ENCODE measurements around the gene GRM7. TPM values are rescaled to one million over a fixed set of nuclear protein-coding genes. Genes with fewer than 3 reads are reported as not detected.

Gene GRM7
- total and polyA plus RNA-seq, 2 experiments from 2014 or later = 0.62 to 1.7 TPM

DNA sequence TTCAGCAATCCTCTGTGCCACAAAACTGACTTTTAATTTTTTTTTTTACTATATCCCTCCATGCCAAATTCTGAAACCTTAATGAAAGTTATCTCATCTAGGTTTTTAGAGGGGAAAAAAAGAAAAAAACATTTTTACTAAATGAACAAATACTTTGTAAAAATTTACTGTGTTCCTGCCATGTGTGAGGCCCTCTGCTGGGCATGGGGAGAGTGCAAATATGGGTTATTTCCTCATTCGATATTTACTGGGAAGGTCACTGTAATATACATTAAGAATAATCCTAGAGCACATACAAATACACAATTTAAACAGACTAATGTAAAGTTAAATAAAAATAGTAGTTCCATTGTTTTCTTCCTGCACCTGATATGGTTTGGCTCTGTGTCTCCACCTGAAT is 215.0 kb downstream of the GRM7 start:
- Histone ChIP-seq H3K4me1 (ENCODE audit: low read depth) (no peaks in the 10 kb centered on the region), H3K9me3 (ENCODE audit: low read depth) (no peaks in the 10 kb centered on the region), H3K36me3 (no peaks in the 10 kb centered on the region), H3K27ac (no peak overlapping the region), H3K27me3 (no peaks in the 10 kb centered on the region), H3K4me3 (no peak overlapping the region)
- TF ChIP-seq CTCF (IDR thresholded peaks at IDR 0.05; ENCODE audit: low read depth, low read length) = no peak
- no peak for DNase-seq (ENCODE audit: low read depth in 1 of 2, low spot score in 1 of 2)

- Histone ChIP-seq H3K27ac (no peak overlapping the region), H3K4me1 (ENCODE audit: low read depth) (no peaks in the 10 kb centered on the region), H3K36me3 (no peaks in the 10 kb centered on the region), H3K4me3 (no peak overlapping the region), H3K9me3 (ENCODE audit: low read depth) (no peaks in the 10 kb centered on the region), H3K27me3 (no peaks in the 10 kb centered on the region)
- TF ChIP-seq CTCF (IDR thresholded peaks at IDR 0.05; ENCODE audit: low read depth, low read length) = no peak
- no peak for DNase-seq (ENCODE audit: low read depth in 1 of 2, low spot score in 1 of 2)
Observed at GRCh38 chr3:7082244-7082643, 221.3 kb downstream of the GRM7 start.

- no peaks in the 10 kb centered on the region for H3K9me3 ChIP-seq (ENCODE audit: low read depth)
- H3K4me3 ChIP-seq = no peak overlapping the region
- no peak overlapping the region for H3K27ac ChIP-seq
- no peak for TF ChIP-seq CTCF (IDR thresholded peaks at IDR 0.05; ENCODE audit: low read depth, low read length)
- H3K27me3 ChIP-seq = no peaks in the 10 kb centered on the region
- no peaks in the 10 kb centered on the region for H3K4me1 ChIP-seq (ENCODE audit: low read depth)
- no peak for DNase-seq (ENCODE audit: low read depth in 1 of 2, low spot score in 1 of 2)
- no peaks in the 10 kb centered on the region for H3K36me3 ChIP-seq
Observed at GRCh38 chr3:7086417-7086816, 225.5 kb downstream of the GRM7 start.

DNA sequence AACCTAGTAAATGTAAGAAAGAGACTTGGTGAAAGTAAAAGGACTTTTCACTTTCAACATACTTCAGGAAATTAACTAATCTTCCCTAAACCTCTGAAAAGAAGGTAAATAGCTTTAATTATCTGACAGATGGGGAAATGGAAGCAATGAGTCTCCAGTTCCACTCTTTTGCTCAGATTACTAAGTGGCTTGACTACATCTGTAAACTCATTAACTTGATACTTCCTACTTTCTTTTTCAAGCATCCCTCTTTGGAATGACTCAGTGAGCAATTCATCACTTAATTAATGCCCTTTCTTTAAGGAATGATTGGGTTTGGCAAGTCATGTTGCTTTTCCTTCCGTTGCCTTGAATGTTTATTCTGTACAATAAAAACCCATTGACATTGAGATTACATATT is 234.2 kb downstream of the GRM7 start:
- Histone ChIP-seq H3K9me3 (ENCODE audit: low read depth) (no peaks in the 10 kb centered on the region), H3K27me3 (no peaks in the 10 kb centered on the region), H3K4me3 (no peak overlapping the region), H3K27ac (no peak overlapping the region), H3K4me1 (ENCODE audit: low read depth) (no peaks in the 10 kb centered on the region), H3K36me3 (no peaks in the 10 kb centered on the region)
- DNase-seq (ENCODE audit: low read depth in 1 of 2, low spot score in 1 of 2) = no peak
- TF ChIP-seq CTCF (IDR thresholded peaks at IDR 0.05; ENCODE audit: low read depth, low read length) = no peak

DNA sequence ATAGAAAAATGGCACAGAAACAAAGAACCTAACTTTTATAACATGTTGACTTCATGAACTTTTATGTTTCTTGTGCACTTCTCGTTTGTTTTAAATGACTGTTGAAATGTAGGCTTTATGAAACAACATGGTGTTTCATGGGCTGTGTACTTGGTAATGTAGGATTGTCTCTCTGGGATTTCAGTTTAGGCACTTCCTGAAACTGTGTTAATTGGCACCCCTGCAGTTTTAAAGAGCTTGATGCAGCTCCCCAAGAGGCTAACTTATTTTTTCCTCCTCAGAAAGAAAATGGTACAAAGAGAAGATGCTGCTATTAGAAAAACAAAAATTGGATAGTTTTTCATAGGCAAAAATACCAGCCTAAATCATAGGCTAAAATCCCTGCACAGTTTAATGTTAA is 239.2 kb downstream of the GRM7 start:
- no peaks in the 10 kb centered on the region for H3K36me3 ChIP-seq
- no peak for TF ChIP-seq CTCF (IDR thresholded peaks at IDR 0.05; ENCODE audit: low read depth, low read length)
- no peaks in the 10 kb centered on the region for H3K27me3 ChIP-seq
- no peaks in the 10 kb centered on the region for H3K9me3 ChIP-seq (ENCODE audit: low read depth)
- DNase-seq (ENCODE audit: low read depth in 1 of 2, low spot score in 1 of 2) = no peak
- H3K27ac ChIP-seq = no peak overlapping the region
- no peaks in the 10 kb centered on the region for H3K4me1 ChIP-seq (ENCODE audit: low read depth)
- H3K4me3 ChIP-seq = no peak overlapping the region

- Histone ChIP-seq H3K9me3 (ENCODE audit: low read depth) (no peaks in the 10 kb centered on the region), H3K36me3 (no peaks in the 10 kb centered on the region), H3K4me1 (ENCODE audit: low read depth) (no peaks in the 10 kb centered on the region), H3K27me3 (no peaks in the 10 kb centered on the region), H3K4me3 (no peak overlapping the region), H3K27ac (no peak overlapping the region)
- no peak for TF ChIP-seq CTCF (IDR thresholded peaks at IDR 0.05; ENCODE audit: low read depth, low read length)
- DNase-seq (ENCODE audit: low read depth in 1 of 2, low spot score in 1 of 2) = no peak
Observed at GRCh38 chr3:7106635-7107034, 245.7 kb downstream of the GRM7 start.
